ENCODE measurements around the gene B4GALT5. TPM values are rescaled to one million over a fixed set of nuclear protein-coding genes. Genes with fewer than 3 reads are reported as not detected.
"Not testable (repeated sequence)": the region's sequence is repeated elsewhere in the genome, so short reads cannot be mapped to it uniquely, and the experiment has no call there.

Gene B4GALT5
- total RNA-seq, 1 experiment from 2014 or later = 77.0 TPM

DNA sequence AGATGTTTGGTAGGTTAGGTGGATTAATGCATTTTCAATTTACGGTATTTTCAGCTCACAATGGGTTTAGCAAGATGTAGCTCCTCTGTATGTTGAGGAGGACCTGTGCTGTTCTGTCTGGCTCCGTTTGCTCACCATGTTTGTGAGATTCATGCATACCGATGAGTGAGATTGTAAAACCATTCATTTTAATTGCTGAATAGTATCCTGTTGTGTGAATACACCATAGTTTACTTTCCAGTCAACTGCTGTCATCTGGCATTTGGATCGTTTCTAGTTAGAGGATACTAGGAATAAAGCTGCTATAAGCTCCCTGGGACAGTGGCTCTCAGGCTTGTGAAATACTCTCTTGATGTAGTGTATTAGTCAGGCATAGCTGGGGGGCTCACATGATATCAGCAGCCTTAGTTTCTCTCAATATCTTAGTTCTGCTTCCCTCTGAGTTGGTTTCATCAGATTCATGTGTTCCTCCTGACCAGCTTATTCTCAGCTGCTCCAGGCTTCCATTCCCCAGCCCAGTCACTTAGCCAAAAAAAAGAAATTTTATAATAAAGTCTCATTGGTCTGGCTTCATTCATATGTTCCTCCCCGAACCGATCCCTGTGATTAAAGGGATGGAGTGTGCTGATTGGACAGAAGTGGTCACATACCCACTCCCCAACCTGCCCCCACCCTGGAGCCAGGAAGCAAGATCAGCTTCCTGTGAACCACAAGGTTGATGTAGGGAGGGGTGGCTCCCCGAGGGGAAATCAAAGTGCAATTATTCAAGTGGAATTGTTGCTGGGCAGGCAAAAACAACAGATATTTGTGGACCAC, 10.9 kb upstream of the B4GALT5 start:
- H3K27me3 Mint-ChIP-seq (ENCODE audit: low read depth) = no peaks in the 10 kb centered on the region
- H3K9me3 Mint-ChIP-seq = peaks cover 0 to 3% of the 10 kb centered on the region in 2 experiments; a peak in 3 of 5 replicates
- Histone ChIP-seq H2BK20ac (ENCODE audit: low read depth, low read length, poor library complexity, severe bottlenecking) (no peak overlapping the region), H3K27ac (ENCODE audit: insufficient read length, low read depth, low read length) (no peak overlapping the region), H2BK15ac (ENCODE audit: low read depth, low read length) (no peak overlapping the region), H3K27me3 (ENCODE audit: insufficient read depth, low read length) (no peaks in the 10 kb centered on the region), H4K20me1 (ENCODE audit: control insufficient read depth, insufficient read depth, insufficient read length) (no peaks in the 10 kb centered on the region), H3T11ph (ENCODE audit: low read length) (no peak overlapping the region), H3K9me3 (ENCODE audit: control insufficient read depth, low read depth, low read length) (no peaks in the 10 kb centered on the region), H3K56ac (ENCODE audit: insufficient read length, low read depth, low read length) (no peak overlapping the region), H3K23me2 (ENCODE audit: insufficient read length, low read depth, low read length, poor library complexity, severe bottlenecking) (no peaks in the 10 kb centered on the region), H3K4me2 (ENCODE audit: insufficient read depth, insufficient read length, low read length) (no peak overlapping the region), H4K91ac (ENCODE audit: insufficient read length, low read depth, low read length) (no peak overlapping the region), H3K14ac (ENCODE audit: insufficient read depth, low read length) (no peak overlapping the region), H3K18ac (ENCODE audit: insufficient read length, low read depth, low read length) (no peak overlapping the region), H4K5ac (ENCODE audit: insufficient read length, low read depth, low read length) (no peak overlapping the region), H2AK5ac (ENCODE audit: insufficient read length, low read length) (no peak overlapping the region), H3K4me1 (ENCODE audit: insufficient read depth, low read length) (0 out of 2 replicates have a peak, but pooled peaks cover 2% of the 10 kb centered on the region), H3K4ac (ENCODE audit: low read depth, low read length) (no peak overlapping the region), H4K8ac (replicated peaks; ENCODE audit: insufficient read length, low read depth, low read length) (no peak overlapping the region), H2BK120ac (ENCODE audit: low read depth, low read length, poor library complexity, severe bottlenecking) (no peak overlapping the region), H2AFZ (ENCODE audit: low read length) (peak overlapping the region; percentile 6), H2BK12ac (ENCODE audit: insufficient read length, low read depth, low read length) (no peak overlapping the region), H3K23ac (ENCODE audit: insufficient read length, low read depth, low read length) (no peak overlapping the region), H2BK5ac (ENCODE audit: insufficient read length, low read length) (no peak overlapping the region), H3K9ac (ENCODE audit: extremely low read depth, insufficient read length, low read length) (no peak overlapping the region), H3K79me1 (ENCODE audit: insufficient read depth, low read depth, low read length, poor library complexity, severe bottlenecking) (no peaks in the 10 kb centered on the region), H3K79me2 (ENCODE audit: insufficient read depth, low read length) (no peaks in the 10 kb centered on the region)
- H3K36me3 Mint-ChIP-seq (ENCODE audit: insufficient read depth in 1 of 3, low read depth in 3 of 3) = peaks cover 0 to 3% (median 0%) of the 10 kb centered on the region in 3 experiments; a peak in 1 of 7 replicates
- no peak overlapping the region for H3K27ac Mint-ChIP-seq
- no CpG with 5 or more reads among the region's 7 CpGs for WGBS (ENCODE audit: extremely low coverage, insufficient read length, low lambda C conversion rate)
- peaks cover 11% of the 10 kb centered on the region in 2 experiments for H3K4me1 Mint-ChIP-seq
- TF ChIP-seq, protein P1, sequence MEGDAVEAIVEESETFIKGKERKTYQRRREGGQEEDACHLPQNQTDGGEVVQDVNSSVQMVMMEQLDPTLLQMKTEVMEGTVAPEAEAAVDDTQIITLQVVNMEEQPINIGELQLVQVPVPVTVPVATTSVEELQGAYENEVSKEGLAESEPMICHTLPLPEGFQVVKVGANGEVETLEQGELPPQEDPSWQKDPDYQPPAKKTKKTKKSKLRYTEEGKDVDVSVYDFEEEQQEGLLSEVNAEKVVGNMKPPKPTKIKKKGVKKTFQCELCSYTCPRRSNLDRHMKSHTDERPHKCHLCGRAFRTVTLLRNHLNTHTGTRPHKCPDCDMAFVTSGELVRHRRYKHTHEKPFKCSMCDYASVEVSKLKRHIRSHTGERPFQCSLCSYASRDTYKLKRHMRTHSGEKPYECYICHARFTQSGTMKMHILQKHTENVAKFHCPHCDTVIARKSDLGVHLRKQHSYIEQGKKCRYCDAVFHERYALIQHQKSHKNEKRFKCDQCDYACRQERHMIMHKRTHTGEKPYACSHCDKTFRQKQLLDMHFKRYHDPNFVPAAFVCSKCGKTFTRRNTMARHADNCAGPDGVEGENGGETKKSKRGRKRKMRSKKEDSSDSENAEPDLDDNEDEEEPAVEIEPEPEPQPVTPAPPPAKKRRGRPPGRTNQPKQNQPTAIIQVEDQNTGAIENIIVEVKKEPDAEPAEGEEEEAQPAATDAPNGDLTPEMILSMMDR (conservative IDR thresholded peaks at IDR 0.05) = no peak
- H3K4me3 Mint-ChIP-seq = no peak overlapping the region; a peak in 1 of 5 replicates
- no peak for DNase-seq

DNA sequence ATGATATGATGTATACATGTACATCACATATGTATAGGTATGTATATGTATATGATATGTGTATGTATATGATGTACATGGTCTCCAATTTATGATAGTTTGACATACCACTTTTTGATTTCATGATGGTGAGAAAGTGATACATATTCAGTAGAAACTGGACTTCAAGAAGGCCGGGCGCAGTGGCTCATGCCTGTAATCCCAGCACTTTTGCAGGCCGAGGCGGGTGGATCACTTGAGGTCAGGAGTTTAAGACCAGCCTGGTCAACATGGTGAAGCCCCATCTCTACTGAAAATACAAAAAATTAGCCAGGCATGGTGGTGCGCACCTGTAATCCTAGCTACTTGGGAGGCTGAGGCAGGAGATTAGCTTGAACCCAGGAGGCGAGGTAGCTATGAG, 10.1 kb upstream of the B4GALT5 start:
- not testable (repeated sequence) for H3T11ph ChIP-seq (ENCODE audit: low read length); H3K79me1 ChIP-seq (ENCODE audit: insufficient read depth, low read depth, low read length, poor library complexity, severe bottlenecking); H3K36me3 Mint-ChIP-seq (ENCODE audit: insufficient read depth in 1 of 3, low read depth in 3 of 3); H3K9ac ChIP-seq (ENCODE audit: extremely low read depth, insufficient read length, low read length); H2BK20ac ChIP-seq (ENCODE audit: low read depth, low read length, poor library complexity, severe bottlenecking); H3K18ac ChIP-seq (ENCODE audit: insufficient read length, low read depth, low read length); H4K20me1 ChIP-seq (ENCODE audit: control insufficient read depth, insufficient read depth, insufficient read length); H3K9me3 Mint-ChIP-seq; H3K14ac ChIP-seq (ENCODE audit: insufficient read depth, low read length); H3K4ac ChIP-seq (ENCODE audit: low read depth, low read length); H4K5ac ChIP-seq (ENCODE audit: insufficient read length, low read depth, low read length); H3K23ac ChIP-seq (ENCODE audit: insufficient read length, low read depth, low read length); H2BK5ac ChIP-seq (ENCODE audit: insufficient read length, low read length); H3K4me3 Mint-ChIP-seq; H3K4me2 ChIP-seq (ENCODE audit: insufficient read depth, insufficient read length, low read length); H3K23me2 ChIP-seq (ENCODE audit: insufficient read length, low read depth, low read length, poor library complexity, severe bottlenecking); H3K9me3 ChIP-seq (ENCODE audit: control insufficient read depth, low read depth, low read length); H2BK12ac ChIP-seq (ENCODE audit: insufficient read length, low read depth, low read length); H2AK5ac ChIP-seq (ENCODE audit: insufficient read length, low read length); DNase-seq; H3K27ac ChIP-seq (ENCODE audit: insufficient read length, low read depth, low read length); H3K56ac ChIP-seq (ENCODE audit: insufficient read length, low read depth, low read length); H3K79me2 ChIP-seq (ENCODE audit: insufficient read depth, low read length); H4K91ac ChIP-seq (ENCODE audit: insufficient read length, low read depth, low read length); H3K27me3 ChIP-seq (ENCODE audit: insufficient read depth, low read length); H3K27ac Mint-ChIP-seq; H2BK120ac ChIP-seq (ENCODE audit: low read depth, low read length, poor library complexity, severe bottlenecking); H3K27me3 Mint-ChIP-seq (ENCODE audit: low read depth); H2BK15ac ChIP-seq (ENCODE audit: low read depth, low read length); H4K8ac ChIP-seq (replicated peaks; ENCODE audit: insufficient read length, low read depth, low read length); H2AFZ ChIP-seq (ENCODE audit: low read length); H3K4me1 ChIP-seq (ENCODE audit: insufficient read depth, low read length)
- no CpG with 5 or more reads among the region's 6 CpGs for WGBS (ENCODE audit: extremely low coverage, insufficient read length, low lambda C conversion rate)
- peaks cover 11% of the 10 kb centered on the region in 2 experiments for H3K4me1 Mint-ChIP-seq
